GM19372 (cell line): Measurements from ENCODE around the gene ULBP3.

Source experiments
- ATAC-seq: cut with Tn5 transposase; IDR thresholded peaks from one replicate; pipeline ENCODE4 v1.9.1; 2021; ENCODE audit warnings: mild to moderate bottlenecking, low read depth, moderate library complexity; ENCODE audit not compliant: unreplicated experiment

The ULBP3 gene

DNA sequence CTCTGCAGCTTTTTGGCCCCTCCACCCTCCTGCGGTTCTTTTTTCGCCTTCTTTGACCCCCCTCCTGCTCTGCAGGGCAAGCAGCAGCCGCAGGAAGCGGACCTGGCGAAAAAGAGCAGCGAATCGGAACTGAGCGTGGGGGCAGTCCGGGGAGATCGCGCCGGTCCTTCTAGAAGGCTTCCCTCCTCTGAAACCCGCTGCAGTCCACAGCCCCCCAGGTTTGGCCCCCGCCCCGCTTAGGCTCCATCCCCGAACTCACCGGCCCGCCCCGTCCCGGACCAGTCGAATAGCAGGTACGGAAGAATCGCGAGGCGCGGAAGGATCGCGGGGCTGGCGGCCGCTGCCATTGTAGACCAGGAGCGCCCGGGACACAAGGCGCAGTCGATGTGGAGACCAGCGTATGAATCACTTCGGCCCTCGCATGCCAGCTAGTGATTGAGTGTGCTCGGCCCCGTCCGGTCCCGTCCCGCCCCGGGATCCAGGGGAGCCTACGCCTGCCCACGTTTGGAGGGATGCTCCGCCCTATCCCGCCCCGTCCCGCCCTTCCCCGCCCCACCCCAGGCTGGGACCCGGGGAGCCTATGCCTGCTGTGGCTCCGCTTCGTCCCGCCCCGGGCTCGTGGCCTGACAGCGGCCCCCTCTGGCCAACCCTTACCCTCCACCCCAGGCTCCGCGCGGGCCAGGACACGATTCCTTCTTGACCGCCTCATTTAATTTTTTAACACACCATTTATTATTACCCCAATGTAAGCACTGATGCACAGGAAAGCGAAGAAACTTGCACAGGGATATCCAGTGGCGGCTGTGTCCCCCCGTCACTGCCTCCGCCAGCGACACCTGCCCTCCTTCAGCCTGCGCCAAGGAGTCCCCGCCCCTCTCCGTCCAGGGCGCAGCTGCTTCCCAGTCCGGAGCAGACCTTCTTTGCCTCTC, at the start of gene ULBP3:
Gene ULBP3, minus strand, starts transcription at position 402 of the 929 bp plus-strand sequence. Its CDS starts 55 bp downstream, at position 347.
- ATAC-seq, result peak; percentile 85

DNA sequence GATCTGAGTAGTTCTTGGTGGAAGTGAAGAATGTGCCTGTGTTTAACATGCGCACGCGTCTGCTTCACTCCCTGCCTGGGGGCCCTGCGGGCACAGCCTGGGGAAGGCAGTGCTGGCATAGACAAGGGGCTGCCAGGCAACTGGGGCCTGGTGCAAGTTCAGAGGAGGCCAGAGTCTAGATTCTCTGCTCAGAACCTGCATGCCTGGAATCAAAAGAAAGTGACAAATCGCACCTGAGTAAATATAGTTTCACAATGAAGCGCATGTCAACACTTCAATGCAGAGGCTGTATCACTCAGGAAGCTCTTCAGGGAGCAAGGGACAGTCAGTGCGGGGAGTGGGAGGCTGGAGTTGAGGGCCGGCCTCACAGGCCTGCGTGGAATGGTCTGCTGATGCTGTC, 49.7 kb upstream of the ULBP3 start:
- ATAC-seq, result no peak

DNA sequence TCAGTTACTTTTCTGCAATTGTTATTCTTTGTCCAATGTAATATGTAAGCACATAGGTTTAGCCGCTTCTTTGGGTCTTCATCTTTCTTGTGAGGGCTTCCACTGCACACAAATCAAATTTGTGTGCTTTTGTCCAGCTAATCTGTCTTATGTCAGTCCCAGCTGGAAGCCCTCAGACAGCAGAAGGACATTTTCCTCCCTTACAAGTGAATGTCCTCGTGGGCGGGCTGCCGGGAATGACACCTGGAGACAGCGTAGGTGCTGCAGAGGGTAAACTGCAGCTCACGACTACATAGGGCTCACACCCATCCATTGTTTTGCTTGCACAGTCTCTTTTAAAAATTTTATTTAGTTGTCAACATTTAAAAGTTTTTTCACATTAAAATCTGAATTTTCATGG, 49.3 kb upstream of the ULBP3 start:
- ATAC-seq, result no peak

DNA sequence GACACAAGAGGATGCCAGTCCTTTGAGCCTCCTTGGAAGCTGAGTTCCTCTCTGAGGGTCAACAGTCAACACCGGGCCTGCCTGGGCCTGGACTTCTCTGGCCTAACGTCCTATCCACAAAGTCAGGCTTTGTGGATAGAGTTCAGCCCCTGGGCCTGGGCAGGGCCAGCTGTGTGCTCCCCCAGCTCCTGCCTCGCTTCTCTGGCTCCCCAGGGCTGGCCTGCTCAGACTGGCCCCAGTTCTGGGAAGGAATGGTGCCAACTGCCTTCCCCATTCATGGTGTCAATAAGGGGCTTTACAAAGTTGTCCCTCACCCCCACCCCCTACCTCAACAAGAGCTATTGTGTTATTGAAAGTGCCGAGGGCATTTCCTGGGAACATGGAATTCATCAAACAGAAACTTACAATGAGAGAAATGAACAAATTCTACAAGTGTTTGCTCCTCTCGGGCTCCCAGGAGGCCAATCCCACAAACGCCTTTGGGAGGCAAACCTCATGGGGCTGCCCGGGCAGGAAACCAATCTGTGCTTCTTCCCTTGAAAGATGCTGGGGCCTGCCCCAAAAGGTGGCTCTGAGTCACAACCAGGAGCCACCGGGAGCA, 47.4 kb upstream of the ULBP3 start:
- ATAC-seq, result no peak

DNA sequence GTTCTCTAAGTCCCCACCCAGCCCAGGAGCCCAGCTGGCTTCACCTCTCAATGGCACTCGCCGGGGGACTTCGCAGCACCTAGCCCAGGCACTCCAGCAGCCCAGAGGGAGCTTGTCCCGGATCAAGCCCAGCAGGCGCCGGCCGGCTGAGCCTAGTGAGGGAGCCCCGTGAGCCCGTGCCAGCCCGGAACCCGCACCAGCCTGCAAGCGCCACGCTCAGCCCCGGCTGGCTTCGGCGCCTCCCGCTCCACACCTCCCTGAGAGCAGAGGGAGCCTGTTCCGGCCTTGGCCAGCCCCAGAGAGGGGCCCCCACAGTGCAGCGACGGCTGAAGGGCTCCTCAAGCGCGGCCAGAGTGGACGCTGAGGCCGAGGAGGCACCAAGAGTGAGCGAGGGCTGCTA, 46.8 kb upstream of the ULBP3 start:
- ATAC-seq, result no peak

DNA sequence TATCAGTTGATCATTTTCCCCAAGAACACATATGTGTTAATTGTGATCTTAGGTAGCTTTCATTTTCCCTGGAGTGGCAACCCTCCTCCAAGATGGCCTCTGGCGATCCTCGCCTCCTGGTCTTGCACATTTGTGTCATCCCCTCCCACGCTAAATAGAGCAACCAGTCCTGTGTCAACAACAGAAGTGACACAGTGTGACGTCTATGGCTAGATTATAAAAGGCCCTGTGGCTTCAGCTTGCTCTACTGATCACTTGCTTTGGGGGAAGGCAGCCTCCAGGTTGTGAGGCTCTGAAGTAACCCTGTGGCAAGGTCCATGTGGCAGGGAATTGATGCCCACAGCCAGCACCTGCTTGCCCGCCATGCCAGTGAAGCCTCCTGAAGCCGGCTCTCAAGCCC, 43.3 kb upstream of the ULBP3 start:
- no peak for ATAC-seq

DNA sequence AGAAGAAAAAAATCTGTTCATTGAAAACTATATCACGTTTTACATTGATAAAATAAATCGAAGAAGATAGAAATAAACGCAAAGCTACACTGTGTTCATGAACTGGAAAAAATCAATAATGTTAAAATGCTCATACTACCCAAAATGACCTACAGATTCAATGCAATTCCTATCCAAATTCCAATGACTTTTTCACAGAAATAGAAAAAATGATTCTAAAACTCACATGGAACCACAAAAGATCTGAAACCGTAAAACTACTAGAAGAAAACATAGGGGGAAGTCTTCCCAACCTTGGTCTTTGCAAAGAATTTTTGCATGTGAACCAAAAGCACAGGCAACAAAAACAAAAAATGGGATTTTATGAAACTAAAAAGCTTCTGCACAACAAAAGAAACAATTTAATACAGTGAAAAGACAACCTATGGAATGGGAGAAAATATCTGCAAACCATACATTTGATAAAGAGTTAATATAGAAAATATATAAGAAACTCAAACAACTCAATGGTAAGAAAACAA, 33.9 kb upstream of the ULBP3 start:
- ATAC-seq, result no peak

DNA sequence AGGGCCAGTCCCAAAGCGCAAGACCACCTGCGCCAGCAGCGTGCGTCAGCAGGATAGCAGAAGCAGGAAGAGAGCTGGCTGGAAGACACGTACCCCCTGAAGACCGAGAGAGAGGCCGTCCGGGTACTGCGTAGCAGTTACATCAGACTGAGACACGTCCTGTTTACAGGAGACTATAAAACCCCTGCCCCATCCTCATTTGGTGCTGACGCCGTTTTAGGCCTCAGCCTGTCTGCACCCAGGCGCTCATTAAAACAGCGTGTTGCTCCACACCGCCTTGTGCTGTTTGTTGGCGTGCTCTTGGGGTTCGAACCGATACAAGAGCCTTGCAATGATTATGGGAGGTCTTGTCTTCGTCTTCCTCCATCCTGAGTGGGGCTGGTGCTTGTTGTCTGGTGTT, 31.8 kb upstream of the ULBP3 start:
- no peak for ATAC-seq

DNA sequence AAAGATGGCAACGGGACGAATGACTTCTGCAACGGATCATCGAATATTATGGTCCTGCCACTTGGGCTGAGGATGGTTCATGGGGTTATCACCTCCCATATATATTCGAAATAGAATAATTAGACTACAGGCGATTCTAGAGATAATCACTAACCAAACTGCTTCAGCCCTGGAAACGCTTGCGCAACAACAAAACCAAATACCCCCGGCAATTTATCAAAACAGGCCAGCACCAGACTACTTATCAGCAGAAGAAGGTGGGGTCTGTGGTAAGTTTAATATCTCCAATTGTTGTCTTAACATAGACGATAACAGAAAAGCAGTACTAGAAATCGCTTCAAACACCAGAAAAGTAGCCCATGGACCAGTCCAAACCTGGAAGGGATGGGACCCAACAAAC, 31.0 kb upstream of the ULBP3 start:
- no peak for ATAC-seq

DNA sequence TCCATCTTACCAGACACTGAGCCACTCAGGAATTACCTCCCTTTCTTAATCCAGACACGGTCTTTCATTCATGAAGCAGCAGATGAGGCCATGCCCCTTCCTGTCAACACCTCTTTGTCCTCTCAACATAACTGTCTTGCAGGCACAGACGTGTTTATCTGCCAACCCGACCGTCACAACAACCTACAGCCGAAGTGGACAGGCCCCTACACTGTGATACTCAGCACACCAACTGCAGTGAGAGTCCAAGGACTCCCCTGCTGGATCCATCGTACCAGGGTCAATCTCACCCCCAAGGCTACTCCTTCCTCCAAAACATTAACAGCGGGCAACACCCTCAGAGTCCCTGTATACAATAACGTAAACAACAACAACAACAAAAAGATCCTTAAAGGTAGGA, 30.6 kb upstream of the ULBP3 start:
- no peak for ATAC-seq

DNA sequence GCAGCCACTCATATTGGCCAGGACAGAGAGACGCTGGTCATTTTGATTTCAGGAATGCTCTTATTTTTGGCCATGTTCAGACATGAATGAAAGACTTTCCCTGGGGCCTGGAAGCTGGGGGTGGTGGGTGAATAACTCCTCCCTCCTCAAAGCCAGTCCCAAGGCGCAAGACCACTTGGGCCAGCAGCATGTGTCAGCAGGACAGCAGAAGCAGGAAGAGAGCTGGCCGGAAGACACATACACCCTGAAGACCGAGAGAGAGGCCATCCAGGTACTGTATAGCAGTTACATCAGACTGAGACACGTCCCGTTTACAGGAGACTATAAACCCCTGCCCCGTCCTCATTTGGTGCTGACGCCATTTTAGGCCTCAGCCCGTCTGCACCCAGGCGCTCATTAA, 29.2 kb upstream of the ULBP3 start:
- ATAC-seq, result no peak

DNA sequence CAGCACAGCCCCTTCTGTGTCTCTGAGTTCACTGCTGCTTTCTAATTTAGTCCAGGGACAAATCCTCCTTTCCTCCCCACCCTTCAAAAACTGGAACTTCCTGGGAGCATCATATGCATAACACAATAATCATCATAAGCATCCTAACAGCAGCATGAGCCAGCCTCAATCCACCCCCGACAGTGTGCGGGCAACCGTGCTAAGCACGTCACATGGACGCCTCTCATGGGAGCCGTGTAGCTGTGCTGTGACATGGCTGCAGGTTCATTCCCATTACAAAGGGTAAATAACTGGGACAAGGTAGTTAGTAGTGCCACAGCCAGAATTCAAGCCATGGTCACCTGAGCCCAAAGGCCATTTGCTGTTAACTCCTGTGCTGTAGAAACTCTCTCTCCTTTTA, 24.5 kb upstream of the ULBP3 start:
- ATAC-seq, result no peak

DNA sequence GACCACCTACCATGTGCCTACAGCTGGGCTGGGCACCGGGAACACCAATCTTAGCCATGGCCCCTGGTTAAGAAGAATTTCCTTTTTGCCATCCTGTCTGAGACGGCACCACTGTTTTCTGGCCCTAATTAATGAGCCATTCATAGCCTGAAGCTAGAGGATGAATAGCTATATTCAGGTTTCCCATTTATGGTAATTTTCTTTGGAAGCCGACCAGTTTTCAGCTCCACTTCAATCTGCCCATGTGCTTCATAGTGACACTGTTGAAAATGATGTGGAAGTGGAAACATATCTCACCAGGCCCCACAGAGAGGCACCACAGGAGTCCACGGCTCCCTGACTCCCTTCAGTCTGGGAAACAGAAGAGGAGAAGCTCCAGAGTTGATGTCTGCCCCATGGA, 22.6 kb upstream of the ULBP3 start:
- ATAC-seq, result no peak

DNA sequence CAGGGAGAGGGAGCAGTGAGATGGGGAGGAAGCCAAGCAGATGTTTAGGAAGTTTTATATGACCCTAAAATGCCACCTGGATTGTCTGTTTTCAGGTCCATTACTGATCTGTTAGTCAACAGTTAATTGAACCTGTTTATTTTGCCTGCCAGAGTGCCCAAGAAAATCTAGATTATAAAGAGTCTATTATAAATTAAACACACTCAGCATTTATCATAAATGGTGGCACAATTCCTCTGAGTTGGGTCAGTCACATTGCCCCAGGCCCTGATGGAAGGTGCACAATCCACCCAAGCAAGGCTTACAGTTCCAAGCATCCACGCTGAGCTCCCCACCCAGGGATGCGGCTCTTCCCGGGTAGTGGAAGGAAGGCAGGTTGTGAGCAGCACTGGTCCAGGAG, 21.4 kb upstream of the ULBP3 start:
- ATAC-seq, result no peak

DNA sequence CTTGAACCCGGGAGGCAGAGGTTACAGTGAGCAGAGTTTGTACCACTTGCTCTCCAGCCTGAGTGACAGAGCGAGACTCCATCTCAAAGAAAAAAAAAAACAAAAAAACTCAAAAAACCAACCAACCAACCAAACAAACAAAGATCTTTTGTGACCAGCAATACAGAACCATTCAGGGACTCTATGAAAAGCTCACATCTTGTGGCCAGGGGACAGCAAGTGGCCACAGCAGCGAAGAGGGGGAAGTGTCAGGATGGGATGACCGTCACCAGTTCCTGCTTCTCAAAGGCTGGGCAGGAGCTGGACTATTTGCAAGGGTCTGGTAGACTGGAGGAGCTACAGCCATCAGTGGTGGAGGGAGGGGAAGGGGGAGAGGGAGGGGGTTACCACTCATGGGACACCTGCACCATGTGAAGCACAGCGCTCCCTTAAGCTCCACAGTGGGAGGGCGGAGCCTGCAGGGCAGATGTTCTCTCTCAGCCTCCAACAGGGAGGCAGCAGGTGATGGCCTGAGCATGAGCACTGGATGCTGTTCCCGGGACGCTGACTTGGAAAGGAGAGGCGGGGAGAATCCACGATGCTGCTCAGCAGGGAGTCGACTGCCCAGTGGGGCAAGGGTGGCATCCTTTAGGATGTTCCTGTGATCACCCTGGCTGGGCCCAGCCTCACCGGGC, 19.7 kb upstream of the ULBP3 start:
- no peak for ATAC-seq

DNA sequence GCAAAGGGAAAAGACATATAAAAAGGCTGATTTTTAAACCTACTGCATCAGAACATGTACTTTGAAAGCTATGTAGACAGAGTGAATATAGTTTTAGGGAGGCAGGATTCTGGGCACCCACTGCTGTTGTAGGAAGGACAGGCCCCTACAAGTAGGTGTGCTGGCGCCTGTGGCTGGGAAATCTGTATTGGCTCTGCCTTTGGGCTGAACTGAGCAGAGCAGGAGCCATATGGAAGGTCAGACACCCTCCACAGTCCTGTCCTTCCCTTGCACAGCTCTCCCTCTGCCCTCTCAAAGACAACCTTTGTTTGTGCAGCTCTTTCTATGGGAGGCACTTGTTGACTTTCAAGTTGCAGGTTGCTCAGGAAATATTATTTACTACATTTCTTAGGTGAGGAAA, 18.4 kb upstream of the ULBP3 start:
- ATAC-seq, result no peak

DNA sequence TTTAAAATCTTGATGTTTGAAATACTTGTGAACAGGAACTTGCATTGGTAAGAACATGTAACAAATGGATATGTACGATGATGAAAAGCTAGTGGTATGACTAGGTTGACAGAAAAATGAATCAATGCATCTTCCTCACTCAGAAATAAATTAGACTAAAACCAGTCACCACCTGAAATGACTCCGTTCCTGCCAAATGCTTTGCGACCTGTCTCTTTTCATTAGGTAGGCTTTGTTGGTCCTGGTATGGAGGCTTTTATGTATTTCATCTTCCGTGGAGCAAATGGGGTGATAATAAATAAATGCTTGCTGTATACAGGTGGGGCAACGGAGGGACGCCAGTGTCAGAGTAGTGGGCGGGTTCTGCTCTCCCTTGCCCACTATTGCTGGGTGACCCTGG, 17.1 kb upstream of the ULBP3 start:
- no peak for ATAC-seq

DNA sequence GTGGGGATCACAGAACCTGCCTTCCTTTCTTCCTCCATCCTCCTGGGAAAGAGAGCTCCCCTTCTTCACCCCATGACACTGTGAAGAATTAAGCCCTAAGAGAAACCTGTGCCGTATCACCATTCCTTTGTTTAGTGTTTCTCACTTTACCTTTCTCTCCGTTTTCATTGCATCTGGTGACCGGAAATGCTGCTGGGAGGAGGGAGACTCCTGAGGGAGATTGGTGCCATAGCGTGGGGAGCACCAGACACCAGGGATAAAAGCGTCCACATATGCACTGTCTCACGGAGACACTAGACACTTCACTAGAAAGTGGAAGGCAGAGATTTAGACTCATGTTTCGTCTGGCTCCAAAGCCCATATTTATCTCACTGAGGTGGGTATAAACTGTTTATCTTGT, 15.5 kb upstream of the ULBP3 start:
- no peak for ATAC-seq

DNA sequence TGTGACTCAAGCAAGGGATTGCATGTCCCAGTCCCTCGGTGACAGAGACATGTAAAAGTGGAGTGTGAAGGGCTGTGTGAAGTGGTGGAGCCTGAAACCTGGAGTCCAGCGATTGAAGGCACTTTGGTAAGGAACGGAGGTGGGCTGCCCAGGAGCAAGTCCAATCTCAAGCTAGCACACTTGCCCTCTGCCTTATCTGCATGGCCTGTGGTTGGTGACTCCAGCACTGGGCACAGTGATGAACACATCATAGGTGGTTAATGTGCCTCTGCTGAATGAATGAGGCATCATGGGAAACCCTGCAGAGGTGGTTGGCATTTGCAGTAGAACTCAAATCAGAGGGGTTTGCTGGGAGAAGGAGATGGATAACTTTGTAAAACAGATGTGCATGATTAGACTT, 14.9 kb upstream of the ULBP3 start:
- no peak for ATAC-seq

DNA sequence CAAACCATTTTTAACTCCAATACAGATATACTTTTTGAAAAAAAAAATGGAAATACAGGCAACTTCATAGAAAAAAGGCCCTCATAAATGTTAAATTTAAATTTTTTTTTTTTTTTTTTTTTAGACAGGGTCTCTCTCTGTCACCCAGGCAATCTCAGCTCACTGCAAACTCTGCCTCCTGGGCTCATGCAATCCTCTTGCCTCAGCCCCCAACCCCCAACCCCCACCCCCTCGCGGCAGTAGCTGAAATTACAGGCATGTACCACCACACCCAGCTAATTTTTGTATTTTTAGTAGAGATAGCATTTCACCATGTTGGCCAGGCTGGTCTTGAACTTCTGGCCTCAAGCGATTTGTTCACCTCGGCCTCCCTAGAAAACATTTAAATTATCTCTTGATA, 12.8 kb upstream of the ULBP3 start:
- no peak for ATAC-seq

DNA sequence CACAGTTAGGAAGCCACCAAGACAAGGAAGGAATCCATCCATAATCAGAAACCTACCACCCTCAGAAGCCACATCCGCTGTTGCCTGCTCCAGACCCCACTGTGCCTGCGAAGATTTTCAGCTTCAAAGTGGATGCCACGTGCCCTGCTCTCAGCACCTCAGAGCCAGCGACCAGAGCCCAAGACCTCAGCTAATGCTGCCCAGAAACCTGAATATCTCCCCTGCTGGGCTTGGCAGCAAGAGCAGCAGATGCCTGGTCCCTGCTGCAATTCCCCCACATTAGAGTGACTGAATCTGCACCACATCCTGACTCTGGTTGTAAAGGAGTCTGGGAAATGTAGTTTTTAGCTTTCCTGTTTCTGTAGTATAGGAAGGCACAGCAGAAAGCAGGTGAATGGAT, 10.7 kb upstream of the ULBP3 start:
- ATAC-seq, result no peak
